NCI-H69 (cell line): ENCODE data around the gene NAV2.

ENCODE experiments used
- DNase-seq: peaks from one replicate; lab custom pipeline; 2025; lab: John Stamatoyannopoulos, UW

Gene NAV2

GRCh38 chr11:20037396-20038153 lies 324.9 kb downstream of the NAV2 start:
- DNase-seq = no peak

DNA sequence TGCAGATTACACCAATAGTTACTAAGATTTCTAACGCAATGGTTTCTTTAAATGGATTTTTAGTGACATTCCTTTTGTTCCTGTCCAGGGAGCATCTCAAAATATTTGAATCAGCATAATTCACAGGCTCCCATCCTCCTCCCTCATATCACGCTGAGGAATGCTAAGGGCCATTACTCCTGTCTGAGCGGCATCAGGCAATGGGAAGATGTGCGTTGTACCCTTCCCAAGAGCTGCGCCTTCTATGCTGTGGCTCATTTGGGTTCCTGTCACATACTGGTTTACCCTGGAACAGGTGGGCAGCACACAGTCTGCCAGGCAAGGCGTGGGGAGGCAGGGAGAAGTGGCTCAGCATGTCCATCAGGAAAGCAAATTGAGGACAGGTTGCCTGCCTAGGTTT lies 325.8 kb downstream of the NAV2 start:
- DNase-seq = no peak

- no peak for DNase-seq
Observed at GRCh38 chr11:20038972-20039371, 326.3 kb downstream of the NAV2 start.

DNA sequence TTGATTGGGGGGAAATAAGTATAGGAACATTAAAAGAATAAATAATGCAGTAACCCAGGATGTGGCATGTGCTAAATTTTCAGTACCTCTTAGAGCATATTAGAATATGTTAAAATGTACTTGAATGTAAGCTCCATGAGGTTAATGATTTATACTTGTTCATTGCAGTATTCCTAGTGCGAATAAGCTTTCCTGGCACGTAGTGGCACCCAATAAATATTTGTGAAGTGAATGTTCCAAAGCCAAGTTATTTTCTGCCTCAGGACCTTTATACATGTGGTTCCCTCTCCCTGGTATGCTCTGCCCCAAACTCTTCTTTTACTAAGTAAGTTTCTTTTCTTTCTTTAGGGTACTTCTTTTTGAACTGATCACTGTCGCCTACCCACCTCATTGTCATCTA lies 328.9 kb downstream of the NAV2 start:
- no peak for DNase-seq

GRCh38 chr11:20042045-20042639 lies 329.5 kb downstream of the NAV2 start:
- DNase-seq = peak; percentile 64

DNA sequence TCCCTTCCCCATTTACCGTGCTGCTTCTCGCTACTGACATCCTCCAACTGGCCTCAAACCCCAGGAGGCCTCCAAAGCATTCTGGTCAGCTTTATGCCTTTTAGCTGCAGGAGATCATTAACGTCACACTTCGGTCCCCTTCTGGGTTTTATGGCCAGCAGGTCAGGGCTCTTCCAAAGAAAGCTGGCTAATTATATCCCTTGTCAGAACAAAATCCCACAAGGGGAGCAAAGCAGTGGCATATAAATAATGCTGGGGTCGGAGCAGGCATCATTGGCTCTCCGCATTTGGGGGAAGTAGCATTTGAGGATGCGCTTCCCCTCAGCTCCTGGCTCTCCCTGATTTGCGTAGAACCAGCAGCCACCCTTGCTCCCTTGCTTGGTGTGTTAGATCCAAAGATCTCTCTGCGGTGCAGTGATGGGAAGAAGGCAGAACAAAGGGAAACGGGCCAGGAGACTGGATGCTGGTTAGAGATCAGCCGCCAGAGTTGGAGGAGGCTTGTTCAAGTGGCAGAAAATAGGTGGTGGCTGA lies 330.2 kb downstream of the NAV2 start:
- DNase-seq = peak; percentile 95

DNA sequence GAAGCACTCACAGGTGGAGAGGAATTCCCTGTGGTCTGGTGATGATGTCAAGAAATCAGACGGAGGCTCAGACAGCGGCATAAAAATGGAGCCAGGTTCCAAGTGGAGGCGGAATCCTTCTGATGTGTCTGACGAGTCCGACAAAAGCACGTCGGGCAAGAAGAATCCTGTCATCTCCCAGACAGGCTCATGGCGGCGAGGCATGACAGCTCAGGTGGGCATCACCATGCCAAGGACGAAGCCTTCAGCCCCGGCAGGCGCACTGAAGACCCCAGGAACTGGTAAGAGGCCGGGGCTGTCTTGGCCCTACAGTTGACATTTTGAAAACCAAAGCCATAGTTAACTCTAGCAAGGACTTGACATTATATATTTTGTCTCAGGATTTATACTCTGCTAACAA lies 331.4 kb downstream of the NAV2 start:
- DNase-seq = no peak

- DNase-seq = no peak
Observed at GRCh38 chr11:20045098-20045688, 332.6 kb downstream of the NAV2 start.

- no peak for DNase-seq
Observed at GRCh38 chr11:20046416-20046815, 333.8 kb downstream of the NAV2 start.

- no peak for DNase-seq
Observed at GRCh38 chr11:20047006-20047768, 334.6 kb downstream of the NAV2 start.

DNA sequence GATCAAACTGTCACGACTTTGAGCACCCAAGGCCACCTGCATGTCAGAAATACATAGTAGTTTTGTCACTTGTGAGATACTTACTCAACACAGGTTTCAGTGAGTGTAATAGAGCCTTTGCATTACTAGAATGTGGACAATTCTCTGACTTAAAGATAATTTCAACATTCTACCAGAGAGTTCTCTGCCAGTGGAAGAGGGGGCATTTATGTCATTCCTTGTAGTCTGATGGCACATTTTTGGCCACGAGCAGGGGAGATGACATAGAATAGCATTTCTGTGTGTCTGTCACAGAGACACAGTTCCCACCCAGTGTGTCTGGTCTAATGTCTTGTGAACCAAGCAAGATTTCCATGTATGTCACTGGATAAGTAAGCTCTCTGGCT lies 335.1 kb downstream of the NAV2 start:
- DNase-seq = no peak

DNA sequence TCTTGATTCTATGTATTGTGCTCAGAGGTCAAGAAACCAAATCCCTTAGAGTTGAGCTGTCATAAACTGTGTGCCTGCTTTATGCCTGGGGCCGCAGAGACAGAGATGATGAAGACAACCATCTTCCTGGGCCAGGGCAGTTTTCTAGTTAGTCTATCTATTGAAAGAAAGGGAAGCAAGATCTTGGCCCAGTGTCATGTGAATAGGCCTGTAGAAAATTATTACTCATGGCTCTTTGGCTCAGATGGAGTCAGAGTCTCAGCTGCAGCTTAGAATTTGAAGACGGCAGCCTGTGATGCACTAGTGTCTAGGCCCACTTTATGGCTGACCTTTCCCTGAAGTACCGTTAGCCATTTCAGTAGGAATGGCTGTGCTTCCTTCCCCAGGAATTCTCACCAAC lies 335.6 kb downstream of the NAV2 start:
- no peak for DNase-seq

GRCh38 chr11:20048707-20049106 lies 336.1 kb downstream of the NAV2 start:
- no peak for DNase-seq

GRCh38 chr11:20049231-20049630 lies 336.6 kb downstream of the NAV2 start:
- no peak for DNase-seq

GRCh38 chr11:20050048-20050447 lies 337.4 kb downstream of the NAV2 start:
- DNase-seq = no peak

GRCh38 chr11:20050551-20051333 lies 338.1 kb downstream of the NAV2 start:
- no peak for DNase-seq

- no peak for DNase-seq
Observed at GRCh38 chr11:20051469-20052399, 339.1 kb downstream of the NAV2 start.

- DNase-seq = no peak
Observed at GRCh38 chr11:20053572-20053971, 340.9 kb downstream of the NAV2 start.

DNA sequence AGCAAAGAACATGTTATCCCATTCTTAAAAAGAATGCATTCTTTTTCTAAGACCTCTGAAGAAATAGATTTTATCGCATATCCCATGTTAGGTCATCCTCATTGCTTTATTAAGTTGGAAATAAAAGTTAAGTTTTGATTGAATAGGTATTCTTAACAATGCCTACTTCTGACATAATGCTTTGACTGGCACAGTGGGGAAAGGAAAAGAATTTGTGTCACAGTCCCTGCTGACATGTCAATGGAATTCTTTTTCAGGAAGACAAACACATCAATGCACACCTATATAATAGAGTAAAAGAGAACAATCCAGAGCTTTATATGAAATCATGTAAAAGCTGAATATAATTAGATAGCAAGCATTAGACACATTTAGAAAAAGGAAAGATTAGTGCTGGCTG lies 341.9 kb downstream of the NAV2 start:
- no peak for DNase-seq

DNA sequence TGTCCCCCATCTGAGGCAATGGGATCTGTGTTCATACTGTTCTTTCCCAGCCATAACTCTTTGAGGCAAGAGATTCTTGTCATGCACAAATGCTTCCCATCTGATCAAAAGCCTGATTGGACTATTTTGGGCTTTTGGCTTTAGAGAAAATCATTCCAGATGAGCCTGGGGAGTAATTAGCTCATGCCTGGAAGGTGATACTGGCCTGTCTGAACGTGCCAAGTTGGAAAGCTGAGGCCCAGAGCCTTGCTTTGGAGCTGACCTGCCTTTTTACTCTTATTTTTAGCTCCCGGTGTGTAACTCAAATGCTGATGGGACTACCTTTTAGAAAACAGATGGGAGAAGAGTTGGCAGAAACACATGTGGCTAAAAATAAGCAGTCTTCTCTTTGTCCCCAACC lies 342.7 kb downstream of the NAV2 start:
- DNase-seq = peak; percentile 57
